Loucy (cell line): ENCODE measurements around the gene GALNT9.

Source experiments
- H2AFZ ChIP-seq: fragments of 200-600 bp; sonication (generic); 2 replicates; pipeline ENCODE4 v1.6.0; 2016; ENCODE audit warnings: antibody characterized with exemption, mild to moderate bottlenecking, low read length, moderate library complexity
- H3F3A ChIP-seq: fragments of 200-600 bp; 2 replicates; pipeline ENCODE4 v1.6.0; 2016; ENCODE audit warnings: antibody characterized with exemption, low read depth, mild to moderate bottlenecking
- H3K27me3 ChIP-seq: fragments of 200-600 bp; sonication (generic); 2 replicates; pipeline ENCODE4 v1.6.1; 2014; ENCODE audit warnings: low read length, mild to moderate bottlenecking; ENCODE audit not compliant: insufficient read depth, poor library complexity, severe bottlenecking
- H3K36me3 ChIP-seq: fragments of 200-600 bp; sonication (generic); 2 replicates; pipeline ENCODE4 v1.6.1; 2016; ENCODE audit warnings: low read length; ENCODE audit not compliant: insufficient read depth
- H3K4me1 ChIP-seq: fragments of 200-600 bp; sonication (generic); 2 replicates; pipeline ENCODE4 v1.5.1; 2014; ENCODE audit warnings: low read length, mild to moderate bottlenecking; ENCODE audit not compliant: insufficient read depth, poor library complexity, severe bottlenecking
- H3K4me2 ChIP-seq: fragments of 200-600 bp; sonication (generic); 2 replicates; pipeline ENCODE4 v1.6.0; 2014; ENCODE audit warnings: antibody characterized with exemption, low read length, low read depth, mild to moderate bottlenecking; ENCODE audit not compliant: poor library complexity, severe bottlenecking
- H3K4me3 ChIP-seq: fragments of 200-600 bp; sonication (generic); 2 replicates; pipeline ENCODE4 v1.5.1; 2014; ENCODE audit warnings: low read length, mild to moderate bottlenecking, mixed read lengths; ENCODE audit not compliant: poor library complexity, severe bottlenecking
- H3K79me2 ChIP-seq: fragments of 200-600 bp; sonication (generic); 2 replicates; pipeline ENCODE4 v1.6.1; 2014; ENCODE audit warnings: low read length; ENCODE audit not compliant: insufficient read depth
- H3K9ac ChIP-seq: fragments of 200-600 bp; sonication (generic); 2 replicates; pipeline ENCODE4 v1.6.0; 2014; ENCODE audit warnings: mild to moderate bottlenecking, low read depth, low read length, moderate library complexity; ENCODE audit not compliant: poor library complexity, severe bottlenecking
- H3K9me2 ChIP-seq: fragments of 200-600 bp; sonication (generic); replicated peaks from 2 replicates; pipeline ENCODE4 v1.6.1; 2016; ENCODE audit warnings: low read depth, low read length, mixed read lengths
- H3K9me3 ChIP-seq: fragments of 200-600 bp; sonication (generic); 2 replicates; pipeline ENCODE4 v1.6.1; 2014; ENCODE audit warnings: mild to moderate bottlenecking, antibody characterized with exemption, low read length, low read depth; ENCODE audit not compliant: insufficient read depth
- H4K20me1 ChIP-seq: fragments of 200-600 bp; sonication (generic); 2 replicates; pipeline ENCODE4 v1.6.0; 2014; ENCODE audit warnings: antibody characterized with exemption, low read length, mild to moderate bottlenecking; ENCODE audit not compliant: insufficient read depth, poor library complexity, severe bottlenecking
- EZH2phosphoT487 ChIP-seq: fragments of 200-600 bp; IDR thresholded peaks from 2 replicates; pipeline ENCODE4 v1.6.1; 2018; ENCODE audit warnings: antibody characterized with exemption, mild to moderate bottlenecking, moderate library complexity, borderline replicate concordance
- TF ChIP-seq, protein P1 (sequence below): fragments of 200-600 bp; sonication (generic); conservative IDR thresholded peaks from 2 replicates; pipeline ENCODE4 v1.5.1; 2014; ENCODE audit warnings: mild to moderate bottlenecking, antibody characterized with exemption, low read length

The GALNT9 gene

DNA sequence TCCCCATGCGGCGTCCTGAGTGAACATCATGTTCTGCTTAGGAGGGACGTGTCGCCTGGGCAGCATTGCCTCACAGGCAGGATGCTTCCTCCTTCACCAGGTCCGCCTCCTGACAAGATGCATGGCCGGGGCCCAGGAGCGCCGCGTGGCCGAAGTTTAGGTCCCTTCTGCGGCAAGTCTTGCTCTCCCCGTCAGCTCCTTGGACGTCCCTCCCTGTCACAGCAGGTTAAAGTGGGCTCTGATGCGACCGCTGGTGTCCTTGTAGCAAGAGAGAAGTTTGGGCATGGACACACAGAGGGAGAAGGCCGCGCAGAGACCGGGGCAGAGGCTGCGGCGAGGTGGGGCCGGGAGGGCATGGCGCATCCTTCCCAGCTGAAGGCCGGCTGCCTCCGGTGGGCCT is 9.4 kb upstream of the GALNT9 start:
- H3K9me3 ChIP-seq = no peaks in the 10 kb centered on the region; the same call in 1 of the 2 replicates
- no peak overlapping the region for H3K4me3 ChIP-seq
- no peaks in the 10 kb centered on the region for H3K36me3 ChIP-seq
- H3K4me1 ChIP-seq = peaks cover 24% of the 10 kb centered on the region
- TF ChIP-seq EZH2phosphoT487 = no peak
- TF ChIP-seq, protein P1, sequence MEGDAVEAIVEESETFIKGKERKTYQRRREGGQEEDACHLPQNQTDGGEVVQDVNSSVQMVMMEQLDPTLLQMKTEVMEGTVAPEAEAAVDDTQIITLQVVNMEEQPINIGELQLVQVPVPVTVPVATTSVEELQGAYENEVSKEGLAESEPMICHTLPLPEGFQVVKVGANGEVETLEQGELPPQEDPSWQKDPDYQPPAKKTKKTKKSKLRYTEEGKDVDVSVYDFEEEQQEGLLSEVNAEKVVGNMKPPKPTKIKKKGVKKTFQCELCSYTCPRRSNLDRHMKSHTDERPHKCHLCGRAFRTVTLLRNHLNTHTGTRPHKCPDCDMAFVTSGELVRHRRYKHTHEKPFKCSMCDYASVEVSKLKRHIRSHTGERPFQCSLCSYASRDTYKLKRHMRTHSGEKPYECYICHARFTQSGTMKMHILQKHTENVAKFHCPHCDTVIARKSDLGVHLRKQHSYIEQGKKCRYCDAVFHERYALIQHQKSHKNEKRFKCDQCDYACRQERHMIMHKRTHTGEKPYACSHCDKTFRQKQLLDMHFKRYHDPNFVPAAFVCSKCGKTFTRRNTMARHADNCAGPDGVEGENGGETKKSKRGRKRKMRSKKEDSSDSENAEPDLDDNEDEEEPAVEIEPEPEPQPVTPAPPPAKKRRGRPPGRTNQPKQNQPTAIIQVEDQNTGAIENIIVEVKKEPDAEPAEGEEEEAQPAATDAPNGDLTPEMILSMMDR = no peak
- H3K9ac ChIP-seq = no peak overlapping the region
- H2AFZ ChIP-seq = no peak overlapping the region
- no peaks in the 10 kb centered on the region for H3K9me2 ChIP-seq
- no peaks in the 10 kb centered on the region for H4K20me1 ChIP-seq
- no peaks in the 10 kb centered on the region for H3K27me3 ChIP-seq
- H3F3A ChIP-seq = no peaks in the 10 kb centered on the region
- no peak overlapping the region for H3K4me2 ChIP-seq
- H3K79me2 ChIP-seq = no peaks in the 10 kb centered on the region

GRCh38 chr12:132338311-132338710 is 8.9 kb upstream of the GALNT9 start:
- Histone ChIP-seq H4K20me1 (no peaks in the 10 kb centered on the region), H3K4me3 (no peak overlapping the region), H3K9ac (no peak overlapping the region), H3F3A (no peaks in the 10 kb centered on the region), H3K27me3 (no peaks in the 10 kb centered on the region), H3K9me3 (no peaks in the 10 kb centered on the region; the same call in 1 of the 2 replicates), H3K4me2 (no peak overlapping the region), H3K9me2 (no peaks in the 10 kb centered on the region), H3K36me3 (no peaks in the 10 kb centered on the region), H3K4me1 (peaks cover 20% of the 10 kb centered on the region), H2AFZ (no peak overlapping the region), H3K79me2 (no peaks in the 10 kb centered on the region)
- TF ChIP-seq EZH2phosphoT487 = no peak
- TF ChIP-seq, protein P1 = no peak

DNA sequence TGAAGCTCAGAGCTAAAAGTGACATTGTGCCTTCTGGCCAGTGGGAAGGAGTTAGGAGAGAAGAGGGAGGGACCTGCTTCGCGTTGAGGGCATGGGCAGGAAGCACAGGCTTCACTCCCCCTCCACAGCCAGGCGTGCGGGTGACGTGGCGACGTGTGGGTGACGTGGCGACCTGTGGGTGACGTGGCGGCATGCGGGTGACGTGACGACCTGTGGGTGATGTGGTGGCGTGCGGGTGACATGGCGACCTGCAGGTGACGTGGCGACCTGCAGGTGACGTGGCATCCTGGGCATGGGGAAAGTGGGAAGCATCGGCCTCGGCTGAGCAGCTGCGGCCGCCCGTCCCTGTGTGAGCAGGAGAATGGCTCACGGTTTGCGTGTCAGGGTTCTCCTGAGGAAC is 8.2 kb upstream of the GALNT9 start:
- no peaks in the 10 kb centered on the region; the same call in 1 of the 2 replicates for H3K9me3 ChIP-seq
- peaks cover 12% of the 10 kb centered on the region for H3K4me1 ChIP-seq
- H3K9me2 ChIP-seq = no peaks in the 10 kb centered on the region
- H3K9ac ChIP-seq = no peak overlapping the region
- H4K20me1 ChIP-seq = no peaks in the 10 kb centered on the region
- H2AFZ ChIP-seq = no peak overlapping the region
- H3K36me3 ChIP-seq = no peaks in the 10 kb centered on the region
- H3K4me2 ChIP-seq = no peak overlapping the region
- no peak overlapping the region for H3K4me3 ChIP-seq
- H3K79me2 ChIP-seq = no peaks in the 10 kb centered on the region
- no peaks in the 10 kb centered on the region for H3K27me3 ChIP-seq
- TF ChIP-seq EZH2phosphoT487 = no peak
- TF ChIP-seq, protein P1 = no peak
- H3F3A ChIP-seq = no peaks in the 10 kb centered on the region
